GM12872 (cell line): ENCODE data around the gene ANO3.

Experiments used
- TF ChIP-seq, protein P1 (sequence below): IDR thresholded peaks from 3 replicates; pipeline ENCODE4 v1.5.1; 2011; ENCODE audit warnings: low read depth, mild to moderate bottlenecking, low read length, moderate library complexity; ENCODE audit not compliant: insufficient read depth

The ANO3 gene

DNA sequence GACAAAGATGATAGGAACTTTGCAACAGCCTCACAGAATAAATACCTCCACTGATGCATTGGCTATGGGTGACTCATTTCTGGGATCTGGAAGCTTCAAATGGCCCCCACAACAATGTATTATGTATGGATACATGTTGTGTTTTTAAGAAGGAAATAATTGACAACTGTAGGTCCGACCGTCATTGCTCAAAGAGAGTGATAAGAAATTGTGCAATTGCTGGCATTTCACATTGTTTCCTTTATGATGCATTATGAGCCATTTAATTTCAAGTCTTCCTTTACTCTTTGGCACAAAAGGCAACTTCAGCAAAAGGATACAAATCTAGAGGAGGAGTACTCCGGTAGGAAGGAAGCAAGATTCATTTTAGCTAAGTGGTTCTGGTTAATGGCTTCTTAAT is 2.0 kb downstream of the ANO3 start:
- TF ChIP-seq, protein P1, sequence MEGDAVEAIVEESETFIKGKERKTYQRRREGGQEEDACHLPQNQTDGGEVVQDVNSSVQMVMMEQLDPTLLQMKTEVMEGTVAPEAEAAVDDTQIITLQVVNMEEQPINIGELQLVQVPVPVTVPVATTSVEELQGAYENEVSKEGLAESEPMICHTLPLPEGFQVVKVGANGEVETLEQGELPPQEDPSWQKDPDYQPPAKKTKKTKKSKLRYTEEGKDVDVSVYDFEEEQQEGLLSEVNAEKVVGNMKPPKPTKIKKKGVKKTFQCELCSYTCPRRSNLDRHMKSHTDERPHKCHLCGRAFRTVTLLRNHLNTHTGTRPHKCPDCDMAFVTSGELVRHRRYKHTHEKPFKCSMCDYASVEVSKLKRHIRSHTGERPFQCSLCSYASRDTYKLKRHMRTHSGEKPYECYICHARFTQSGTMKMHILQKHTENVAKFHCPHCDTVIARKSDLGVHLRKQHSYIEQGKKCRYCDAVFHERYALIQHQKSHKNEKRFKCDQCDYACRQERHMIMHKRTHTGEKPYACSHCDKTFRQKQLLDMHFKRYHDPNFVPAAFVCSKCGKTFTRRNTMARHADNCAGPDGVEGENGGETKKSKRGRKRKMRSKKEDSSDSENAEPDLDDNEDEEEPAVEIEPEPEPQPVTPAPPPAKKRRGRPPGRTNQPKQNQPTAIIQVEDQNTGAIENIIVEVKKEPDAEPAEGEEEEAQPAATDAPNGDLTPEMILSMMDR = no peak

DNA sequence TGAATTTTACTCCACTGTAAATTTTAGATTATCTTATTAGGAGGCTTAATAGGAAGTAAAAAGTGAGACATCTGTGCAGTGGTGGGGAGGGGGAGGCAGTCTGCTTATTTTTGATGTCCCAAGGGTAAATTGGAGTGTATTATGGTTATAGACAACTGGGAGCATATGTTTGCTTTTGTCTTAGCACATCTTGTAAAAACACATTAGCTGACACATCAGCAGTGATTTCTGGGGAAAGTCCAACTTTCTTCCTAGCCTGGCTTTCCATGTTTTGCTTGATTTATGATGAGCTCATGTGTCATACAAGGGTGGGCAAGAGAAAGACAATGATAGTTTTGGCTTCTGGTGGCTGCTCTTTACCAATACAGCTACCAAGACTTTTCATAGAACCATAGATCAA is 4.0 kb downstream of the ANO3 start:
- TF ChIP-seq, protein P1 = no peak

DNA sequence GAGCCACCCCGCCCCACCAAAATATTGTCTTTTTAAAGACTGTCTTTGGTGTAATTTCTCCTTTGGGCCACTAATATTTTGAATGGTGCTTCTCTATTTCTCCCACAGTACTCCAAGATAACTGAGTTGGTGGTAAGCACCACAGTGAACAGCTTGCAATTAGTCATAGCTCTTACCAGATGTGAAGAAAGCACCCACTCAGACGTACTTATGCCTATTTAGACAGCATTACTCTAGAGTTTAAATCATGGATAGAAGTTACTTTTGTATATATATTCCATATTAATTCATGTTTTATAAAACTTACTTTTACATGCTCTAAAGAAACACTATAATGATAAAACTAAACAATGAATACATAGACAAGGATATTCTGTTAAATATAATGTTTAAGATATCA is 12.7 kb downstream of the ANO3 start:
- TF ChIP-seq, protein P1 = no peak

DNA sequence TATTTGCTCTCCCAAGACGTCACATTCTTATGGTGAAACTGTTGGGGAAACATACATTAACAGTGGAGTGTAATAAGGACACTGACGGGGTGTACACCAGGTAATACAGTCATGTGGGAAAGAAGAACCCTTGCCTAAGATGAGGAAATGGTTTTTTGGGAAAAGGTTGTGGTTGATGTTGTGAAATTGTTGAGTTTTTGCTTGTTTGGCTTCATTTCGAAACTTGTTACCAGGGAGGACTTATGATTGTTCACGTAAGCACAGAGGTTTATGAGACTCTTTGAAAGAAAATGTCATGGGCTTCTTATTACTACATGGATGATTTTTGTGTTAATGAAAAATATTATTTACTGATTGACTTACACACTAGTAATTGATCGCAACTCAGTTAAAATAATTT is 16.8 kb downstream of the ANO3 start:
- TF ChIP-seq, protein P1 = no peak

DNA sequence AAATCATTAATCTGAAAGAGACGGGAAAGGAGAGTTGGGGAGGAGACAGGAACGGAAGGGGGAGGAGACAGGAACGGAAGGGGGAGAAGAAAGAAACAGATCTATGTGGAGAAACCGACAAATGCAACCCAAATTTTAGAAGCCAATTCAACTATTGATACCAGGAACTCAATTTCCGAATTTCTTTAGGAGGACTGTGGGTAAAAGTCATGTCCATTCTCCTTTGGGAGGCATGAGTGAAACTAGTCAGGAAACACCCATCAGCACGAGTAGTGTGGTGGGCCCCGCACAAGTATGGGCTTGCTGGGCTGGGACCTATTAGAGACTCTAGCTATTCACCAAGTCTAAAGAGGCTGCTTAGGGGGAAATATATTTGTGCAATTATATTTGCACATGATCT is 18.1 kb downstream of the ANO3 start:
- TF ChIP-seq, protein P1 = no peak

DNA sequence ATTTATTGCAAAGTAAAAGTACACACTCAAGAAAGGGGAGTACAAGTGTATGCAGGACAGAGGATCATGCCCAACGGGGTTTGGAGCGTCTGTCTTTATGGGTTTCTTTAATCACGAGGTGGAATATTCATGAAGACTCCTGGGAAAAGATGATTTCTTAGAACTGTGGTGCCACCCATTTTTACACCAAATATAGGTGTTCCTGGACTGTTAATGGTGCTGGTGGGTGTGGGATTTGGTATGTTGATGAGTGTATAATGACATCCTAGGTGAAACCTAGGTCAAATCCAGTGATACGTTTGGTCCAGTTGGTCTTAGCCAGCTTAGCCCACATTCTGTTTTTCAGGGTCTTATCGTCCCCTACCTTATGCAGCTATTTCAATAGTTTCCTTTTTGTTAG is 21.1 kb downstream of the ANO3 start:
- TF ChIP-seq, protein P1 = no peak

DNA sequence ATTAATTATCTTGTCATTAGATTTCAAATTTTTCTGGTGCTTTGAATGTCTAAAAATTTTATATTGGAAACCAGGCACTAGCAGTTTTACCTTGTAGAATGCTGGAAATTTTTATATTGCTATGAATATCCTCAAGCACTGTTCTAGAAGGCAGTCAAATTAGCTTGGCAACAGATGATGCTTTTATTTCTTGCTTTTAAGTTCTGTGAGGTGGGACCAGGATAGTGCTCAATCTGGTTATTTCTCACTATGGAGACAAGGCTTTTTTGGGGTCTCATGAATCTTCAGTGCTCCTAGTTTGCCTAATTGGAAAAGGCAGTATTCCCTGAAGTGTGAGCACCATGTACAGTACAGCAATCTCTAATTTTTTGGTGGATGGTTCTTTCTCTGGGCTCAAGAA is 27.1 kb downstream of the ANO3 start:
- TF ChIP-seq, protein P1 = no peak

DNA sequence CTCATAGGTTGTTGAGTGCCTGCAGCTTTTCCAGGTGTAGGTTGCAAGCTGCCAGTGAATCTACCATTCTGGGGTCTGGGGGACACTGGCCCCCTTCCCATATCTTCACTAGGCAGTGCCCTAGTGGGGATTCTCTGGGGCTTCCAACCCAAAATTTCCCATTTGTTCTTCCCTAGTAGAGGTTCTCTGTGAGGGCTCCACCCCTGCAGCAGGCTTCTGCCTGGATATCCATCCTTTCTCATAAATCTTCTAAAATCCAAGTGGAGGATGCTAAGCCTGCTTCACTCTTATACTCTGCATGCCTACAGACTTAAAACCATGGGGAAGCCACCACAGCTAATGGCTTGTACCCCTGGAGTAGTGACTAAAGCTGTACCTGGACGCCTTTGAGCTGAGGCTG is 33.4 kb downstream of the ANO3 start:
- TF ChIP-seq, protein P1 = no peak
